Measurements from ENCODE around the gene PNO1. TPM values are rescaled to one million over a fixed set of nuclear protein-coding genes. Genes with fewer than 3 reads are reported as not detected.

The PNO1 gene
- total and polyA plus RNA-seq, 10 of the 15 experiments (the other 5 are each of a cell fraction or from before 2014, with no cell fraction given): 9.7 to 60.2 (median 30.3) TPM

GRCh38 chr2:68217729-68218128 is 60.0 kb downstream of the PNO1 start:
- H3K27me3 ChIP-seq (replicated peaks in 1 of 2; ENCODE audit: control insufficient read depth in 2 of 2, insufficient read depth in 2 of 2, low read length in 1 of 2): no peaks in the 10 kb centered on the region
- ChIA-PET CTCF (interaction anchor here (0.7 to 1.9 kb wide), 9 partner anchors 14 to 67 kb away, joined by 3 to 7 read pairs (median 3); no protein-coding TSS in a partner anchor), SMC1A (ENCODE audit: uncharacterized antibody, unreplicated experiment) (interaction anchor here (0.7 to 1.4 kb wide), 6 partner anchors 9 to 48 kb away, joined by 3 to 5 read pairs (median 3); no protein-coding TSS in a partner anchor), RAD21 (ENCODE audit: unreplicated experiment) (interaction anchor here (0.9 to 1.4 kb wide), 2 partner anchors 22 to 95 kb away, joined by 3 to 6 read pairs; no protein-coding TSS in a partner anchor), POLR2A (no interaction called here)
- H2AFZ ChIP-seq (ENCODE audit: control insufficient read depth, low read depth, low read length): no peak overlapping the region
- H3K9ac ChIP-seq (ENCODE audit: control insufficient read depth, insufficient read depth, low read length): no peak overlapping the region
- FAIRE-seq: no peak
- H3K4me1 ChIP-seq (ENCODE audit: control insufficient read depth, insufficient read depth, low read length): peaks cover 46% of the 10 kb centered on the region
- 38% methylated on average over 3 of the region's 3 CpGs for WGBS (ENCODE audit: insufficient coverage, insufficient replicate concordance, low lambda C conversion rate, missing lambda C conversion rate)
- no peak overlapping the region for H3K4me3 ChIP-seq
- H3K36me3 ChIP-seq (ENCODE audit: control insufficient read depth in 2 of 2, insufficient read depth in 2 of 2, low read length in 1 of 2): peaks cover 0 to 8% of the 10 kb centered on the region in 2 experiments; a peak in 1 of 4 replicates
- no TSS peak for BruUV-seq (replicated peaks)
- TF ChIP-seq RCOR1 (conservative IDR thresholded peaks at IDR 0.05; ENCODE audit: low read depth, low read length): no peak
- TF ChIP-seq IKZF1 (conservative IDR thresholded peaks at IDR 0.05): no peak
- no peak for TF ChIP-seq POLR2A (IDR thresholded peaks at IDR 0.05; ENCODE audit: low read depth, low read length)
- no peak for TF ChIP-seq ETV6 (conservative IDR thresholded peaks at IDR 0.05 in 1 of 2, IDR thresholded peaks at IDR 0.05 in 1 of 2; ENCODE audit: borderline replicate concordance in 1 of 2, low read depth in 1 of 2)
- H3K4me2 ChIP-seq (ENCODE audit: control insufficient read depth, insufficient read depth): peak overlapping the region; percentile 35; the same call in 1 of the 2 replicates
- no peaks in the 10 kb centered on the region for H4K20me1 ChIP-seq (ENCODE audit: control insufficient read depth, insufficient read depth)
- H3K27ac ChIP-seq (ENCODE audit: control insufficient read depth, insufficient read depth): no peak overlapping the region
- H3K9me3 ChIP-seq (replicated peaks; ENCODE audit: control insufficient read depth, insufficient read depth, low read length): peaks cover 4% of the 10 kb centered on the region
- intact Hi-C loops (cut with micrococcal nuclease; ENCODE audit: unreplicated experiment) (no loop called here), in situ Hi-C loops (cut with MboI) (no loop called here)
- DNase-seq (ENCODE audit: low read depth, low spot score): no peak
- peaks cover 90% of the 10 kb centered on the region for H3K79me2 ChIP-seq (ENCODE audit: control insufficient read depth, insufficient read depth, low read length)
- ATAC-seq: no peak

DNA sequence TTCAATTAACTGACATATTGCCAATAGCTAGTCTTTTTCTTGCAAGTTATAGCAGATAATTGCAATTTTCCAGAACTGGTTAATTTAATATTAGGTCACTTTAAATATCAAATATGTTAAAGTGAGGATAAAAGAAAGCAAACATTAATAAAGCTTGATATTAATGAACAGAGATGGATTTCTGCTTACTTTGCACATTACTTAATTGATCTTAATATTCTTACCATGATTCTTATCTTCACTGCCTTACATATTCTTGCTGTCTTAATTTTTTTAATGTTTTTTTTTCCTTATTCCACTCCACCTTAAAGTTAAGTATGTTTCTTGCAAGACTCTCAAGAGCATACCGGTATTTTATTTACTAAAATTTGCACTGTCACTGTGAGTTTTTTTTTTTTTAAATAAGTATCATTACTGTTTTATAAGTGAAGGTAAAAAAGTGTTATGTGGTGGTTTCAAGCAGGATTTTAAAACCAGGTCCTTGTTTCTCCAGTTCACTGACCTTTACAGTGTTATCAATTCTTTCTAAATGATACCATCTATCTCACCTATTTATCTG is 60.7 kb downstream of the PNO1 start:
- intact Hi-C loops (cut with micrococcal nuclease; ENCODE audit: unreplicated experiment): no loop called here
- Histone ChIP-seq H3K36me3 (ENCODE audit: control insufficient read depth in 2 of 2, insufficient read depth in 2 of 2, low read length in 1 of 2) (peaks cover 0 to 8% of the 10 kb centered on the region in 2 experiments; a peak in 1 of 4 replicates), H3K27ac (ENCODE audit: control insufficient read depth, insufficient read depth) (no peak overlapping the region; the same call in 1 of the 2 replicates), H3K79me2 (ENCODE audit: control insufficient read depth, insufficient read depth, low read length) (peaks cover 90% of the 10 kb centered on the region), H3K9me3 (replicated peaks; ENCODE audit: control insufficient read depth, insufficient read depth, low read length) (peaks cover 6% of the 10 kb centered on the region), H3K9ac (ENCODE audit: control insufficient read depth, insufficient read depth, low read length) (no peak overlapping the region), H3K4me2 (ENCODE audit: control insufficient read depth, insufficient read depth) (peak overlapping the region; percentile 35), H2AFZ (ENCODE audit: control insufficient read depth, low read depth, low read length) (no peak overlapping the region), H3K27me3 (replicated peaks in 1 of 2; ENCODE audit: control insufficient read depth in 2 of 2, insufficient read depth in 2 of 2, low read length in 1 of 2) (no peaks in the 10 kb centered on the region), H3K4me1 (ENCODE audit: control insufficient read depth, insufficient read depth, low read length) (peaks cover 43% of the 10 kb centered on the region), H3K4me3 (0 out of 2 replicates have a peak overlapping the region, but pooled peaks have one; percentile 10), H4K20me1 (ENCODE audit: control insufficient read depth, insufficient read depth) (no peaks in the 10 kb centered on the region)
- SMC1A ChIA-PET (ENCODE audit: uncharacterized antibody, unreplicated experiment): interaction anchor here (0.9 to 2.2 kb wide), 5 partner anchors 11 to 29 kb away, joined by 3 to 10 read pairs (median 3); no protein-coding TSS in a partner anchor
- RAD21 ChIA-PET (ENCODE audit: unreplicated experiment): interaction anchor here (0.9 to 1.4 kb wide), 2 partner anchors 23 to 96 kb away, joined by 3 to 6 read pairs; no protein-coding TSS in a partner anchor
- ATAC-seq (no peak), DNase-seq (ENCODE audit: low read depth, low spot score) (no peak), FAIRE-seq (no peak)
- POLR2A ChIA-PET: no interaction called here
- CTCF ChIA-PET: interaction anchor here (0.6 to 1.9 kb wide), 6 partner anchors 22 to 1389 kb away, joined by 3 to 7 read pairs (median 3); no protein-coding TSS in a partner anchor
- BruUV-seq (replicated peaks): no TSS peak
- WGBS (ENCODE audit: insufficient coverage, insufficient replicate concordance, low lambda C conversion rate, missing lambda C conversion rate): 0% methylated on average over 1 of the region's 1 CpG
- in situ Hi-C loops (cut with MboI): no loop called here
- TF ChIP-seq JUNB (IDR thresholded peaks at IDR 0.05) (no peak), ETV6 (conservative IDR thresholded peaks at IDR 0.05 in 1 of 2, IDR thresholded peaks at IDR 0.05 in 1 of 2; ENCODE audit: borderline replicate concordance in 1 of 2, low read depth in 1 of 2) (no peak), HSF1 (IDR thresholded peaks at IDR 0.05; ENCODE audit: low read depth, low read length) (no peak), EZH2 (IDR thresholded peaks at IDR 0.05; ENCODE audit: borderline replicate concordance, control insufficient read depth, low read depth, low read length) (no peak), MXI1 (IDR thresholded peaks at IDR 0.05; ENCODE audit: low read depth, low read length) (no peak), EP300 (IDR thresholded peaks at IDR 0.05; ENCODE audit: borderline replicate concordance in 1 of 2, control insufficient read depth in 1 of 2, low read depth in 2 of 2, low read length in 2 of 2) (no peak), FOS (IDR thresholded peaks at IDR 0.05; ENCODE audit: borderline replicate concordance, extremely low read depth, insufficient read length) (no peak), HDAC2 (IDR thresholded peaks at IDR 0.05) (no peak), RAD21 (IDR thresholded peaks at IDR 0.05; ENCODE audit: insufficient read depth, low read depth, low read length) (no peak), PAX5 (IDR thresholded peaks at IDR 0.05; ENCODE audit: borderline replicate concordance, low read depth, low read length) (no peak), TCF7 (IDR thresholded peaks at IDR 0.05; ENCODE audit: borderline replicate concordance) (no peak), NR2C1 (IDR thresholded peaks at IDR 0.05) (no peak)

All from GM12878 (cell line).